Prostate gland (tissue), 2 donors: ENCODE results near the gene SH3PXD2A. TPM values are rescaled to one million over a fixed set of nuclear protein-coding genes. Genes with fewer than 3 reads are reported as not detected.

Source experiments
- DNase-seq: peaks from one replicate; pipeline ENCODE4 v3.0.0-alpha.2; 2019; ENCODE audit warnings: low spot score
- H3K27ac ChIP-seq, 2 donors: fragments of 200-600 bp; sonication (generic); 2 replicates each; pipeline ENCODE4 v1.5.1; 2017 to 2019
- H3K27me3 ChIP-seq: fragments of 200-600 bp; sonication (generic); replicated peaks from 2 replicates; pipeline ENCODE4 v1.5.1; 2019; ENCODE audit not compliant: insufficient read depth
- H3K36me3 ChIP-seq, 2 donors: fragments of 200-600 bp; sonication (generic); 1 replicate in 1 of 2; 2 replicates in 1 of 2; pipeline versions ENCODE4 v1.5.1 to v1.8.1; 2017 to 2019
- H3K4me1 ChIP-seq: fragments of 200-600 bp; sonication (generic); replicated peaks from 2 replicates; pipeline ENCODE4 v1.5.1; 2019
- H3K4me3 ChIP-seq, 2 donors: fragments of 200-600 bp; sonication (generic); 2 replicates each; pipeline ENCODE4 v1.5.1; 2017 to 2019
- H3K9me3 ChIP-seq: fragments of 200-600 bp; sonication (generic); 2 replicates; pipeline ENCODE4 v1.5.1; 2017
- POLR2A ChIP-seq: fragments of 450-650 bp; IDR thresholded peaks from one replicate; pipeline ENCODE4 v1.6.1; 2016; ENCODE audit warnings: antibody characterized with exemption, mild to moderate bottlenecking
- POLR2AphosphoS5 ChIP-seq: sonication (generic); formaldehyde crosslinking; IDR thresholded peaks from one replicate; pipeline ENCODE4 v1.6.1; 2017; ENCODE audit warnings: antibody characterized with exemption
- WGBS: methylation state at CpG from one replicate; pipeline ENCODE4 v1.1.5; 2018; 5-methylcytosine and 5-hydroxymethylcytosine counted together
- intact Hi-C: fragments of 100-400 bp; cut with DNase I; formaldehyde crosslinking; loops from one replicate; pipeline ENCODE4 v1.14.2; 2022
- total RNA-seq, 2 donors: library from RNA; depleted of rRNA; stranded (reverse); fragments of >200 nt; gene quantifications; one replicate each; pipeline ENCODE4 v1.1.0, GENCODE V29; 2016
- TF ChIP-seq, protein P1 (sequence below), 4 experiments: fragments of 200-600 bp in 2 of 4; fragments of 450-650 bp in 2 of 4; sonication (generic) in 2 of 4; IDR thresholded peaks; 1 replicate in 3 of 4; 2 replicates in 1 of 4; pipeline ENCODE4 v1.5.1; 2016 to 2019; ENCODE audit warnings: antibody characterized with exemption in 4 of 4, mild to moderate bottlenecking in 2 of 4, moderate library complexity in 2 of 4

SH3PXD2A gene
- total RNA-seq, 2 donors from 2014 or later = 14.2 to 26.4 TPM

DNA sequence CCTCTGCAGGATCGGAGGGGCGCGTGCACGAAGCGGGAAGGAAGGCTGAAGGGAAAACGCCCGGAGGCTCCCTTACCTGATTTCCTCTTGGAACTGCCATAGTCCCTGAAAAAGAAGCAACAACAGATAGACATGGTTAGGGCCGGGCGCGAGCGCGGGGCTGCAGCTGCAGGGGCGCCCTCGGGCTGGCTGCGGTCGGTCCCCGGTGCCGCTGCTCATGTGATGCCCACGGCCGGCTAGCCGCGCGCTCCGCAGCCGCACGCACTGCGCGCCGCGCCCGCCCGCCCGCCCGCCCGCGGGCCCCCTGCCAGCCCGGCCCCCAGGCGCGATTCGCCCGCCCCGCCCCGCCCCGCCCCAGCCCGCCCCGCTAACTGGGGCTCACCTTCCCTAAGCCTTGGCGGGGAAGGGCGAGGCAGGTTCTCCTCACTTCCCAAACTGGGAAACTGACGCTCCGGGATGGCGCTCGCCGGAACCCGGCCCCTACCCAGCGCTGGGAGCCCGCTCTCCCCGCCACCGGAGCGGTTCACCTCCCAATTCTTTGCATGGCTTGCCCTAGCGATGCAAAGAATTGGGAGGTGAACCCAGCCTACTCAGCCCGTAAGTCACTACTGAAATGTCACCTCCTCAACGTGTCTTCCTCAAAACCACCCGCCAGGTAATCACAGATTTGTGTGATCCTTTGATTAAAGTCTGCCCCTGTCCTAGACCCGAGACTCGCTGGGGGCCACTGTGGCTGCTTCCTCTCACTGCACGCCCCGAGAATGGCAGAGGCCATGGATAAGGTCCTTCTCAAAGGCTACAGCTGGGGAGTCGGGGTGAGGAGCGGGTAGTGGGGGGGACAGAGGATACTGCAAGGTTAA, 162.2 kb downstream of the SH3PXD2A start:
- Histone ChIP-seq H3K4me1 (no peaks in the 10 kb centered on the region), H3K27me3 (no peaks in the 10 kb centered on the region), H3K27ac (no peak overlapping the region), H3K36me3 (no peaks in the 10 kb centered on the region), H3K9me3 (no peaks in the 10 kb centered on the region), H3K4me3 (peak overlapping the region; percentile 14 to 28)
- intact Hi-C loops = no loop called here
- WGBS = 8% methylated on average over 34 of the region's 69 CpGs
- TF ChIP-seq POLR2AphosphoS5 = no peak
- DNase-seq = no peak

DNA sequence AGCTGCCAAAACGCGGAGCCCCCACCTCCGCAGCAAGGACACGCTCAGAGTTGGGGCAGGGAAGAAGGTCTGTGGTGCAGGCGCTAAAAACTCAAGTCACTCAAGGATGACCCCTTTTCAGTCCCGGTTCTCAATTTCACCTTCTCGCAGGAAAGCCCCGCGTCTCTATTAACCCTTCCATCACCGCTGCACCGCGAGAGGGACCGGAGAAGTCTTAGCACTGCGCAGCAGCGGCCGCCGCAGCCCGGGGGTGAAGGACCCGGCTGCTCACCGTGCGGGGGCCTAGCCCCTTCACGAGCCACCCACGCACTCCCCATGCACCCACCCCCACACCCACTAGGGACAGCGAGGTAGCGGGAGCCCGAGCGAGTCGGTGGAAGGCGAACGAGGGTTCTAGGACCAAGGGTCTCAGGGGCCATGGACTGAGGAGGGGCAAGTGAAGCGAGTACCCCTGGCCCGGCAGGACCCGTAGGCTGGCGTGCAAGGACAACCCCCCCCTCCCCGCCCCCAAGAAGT, 162.9 kb downstream of the SH3PXD2A start:
- DNase-seq = no peak
- no peaks in the 10 kb centered on the region for H3K4me1 ChIP-seq
- H3K9me3 ChIP-seq = no peaks in the 10 kb centered on the region
- no peak for TF ChIP-seq POLR2AphosphoS5
- no peak for TF ChIP-seq POLR2A
- TF ChIP-seq, protein P1, sequence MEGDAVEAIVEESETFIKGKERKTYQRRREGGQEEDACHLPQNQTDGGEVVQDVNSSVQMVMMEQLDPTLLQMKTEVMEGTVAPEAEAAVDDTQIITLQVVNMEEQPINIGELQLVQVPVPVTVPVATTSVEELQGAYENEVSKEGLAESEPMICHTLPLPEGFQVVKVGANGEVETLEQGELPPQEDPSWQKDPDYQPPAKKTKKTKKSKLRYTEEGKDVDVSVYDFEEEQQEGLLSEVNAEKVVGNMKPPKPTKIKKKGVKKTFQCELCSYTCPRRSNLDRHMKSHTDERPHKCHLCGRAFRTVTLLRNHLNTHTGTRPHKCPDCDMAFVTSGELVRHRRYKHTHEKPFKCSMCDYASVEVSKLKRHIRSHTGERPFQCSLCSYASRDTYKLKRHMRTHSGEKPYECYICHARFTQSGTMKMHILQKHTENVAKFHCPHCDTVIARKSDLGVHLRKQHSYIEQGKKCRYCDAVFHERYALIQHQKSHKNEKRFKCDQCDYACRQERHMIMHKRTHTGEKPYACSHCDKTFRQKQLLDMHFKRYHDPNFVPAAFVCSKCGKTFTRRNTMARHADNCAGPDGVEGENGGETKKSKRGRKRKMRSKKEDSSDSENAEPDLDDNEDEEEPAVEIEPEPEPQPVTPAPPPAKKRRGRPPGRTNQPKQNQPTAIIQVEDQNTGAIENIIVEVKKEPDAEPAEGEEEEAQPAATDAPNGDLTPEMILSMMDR (IDR thresholded peaks at IDR 0.05) = no peak
- no peak overlapping the region for H3K27ac ChIP-seq
- peak overlapping the region; percentile 2 to 28 for H3K4me3 ChIP-seq
- WGBS = 41% methylated on average over 33 of the region's 35 CpGs
- no peaks in the 10 kb centered on the region for H3K36me3 ChIP-seq
- intact Hi-C loops = no loop called here
- H3K27me3 ChIP-seq = no peaks in the 10 kb centered on the region

DNA sequence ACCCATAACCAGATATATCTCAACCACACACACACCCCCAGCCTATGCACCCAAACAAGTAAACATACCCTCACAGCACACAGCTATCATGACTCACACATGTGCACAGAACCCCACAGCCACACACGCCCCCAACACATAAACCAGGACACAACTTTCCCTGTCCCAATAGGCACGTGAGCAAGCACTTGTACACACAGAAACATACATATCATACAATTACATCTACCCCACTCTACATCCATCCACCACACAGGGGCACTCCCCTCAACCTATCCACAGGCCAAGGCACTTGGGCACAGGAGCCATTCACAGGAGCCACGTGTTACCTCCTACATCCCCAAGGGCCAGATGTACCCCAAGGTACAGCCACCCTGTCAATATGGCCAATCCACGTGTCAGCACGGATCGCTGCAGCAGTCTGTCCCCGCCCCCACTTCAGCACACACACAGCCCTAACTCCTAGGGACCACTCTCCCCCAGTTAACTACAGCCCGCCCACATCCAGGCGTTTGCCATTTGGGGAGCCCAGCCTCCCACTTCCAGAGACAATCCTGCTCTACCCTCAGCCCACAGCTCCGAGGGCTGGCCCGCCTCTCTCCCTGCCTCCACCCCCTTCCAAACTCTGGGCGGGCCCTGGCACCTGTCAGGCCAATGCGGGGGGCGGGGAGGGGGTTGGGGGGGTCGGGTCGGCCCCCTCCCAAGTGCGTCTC, 163.5 kb downstream of the SH3PXD2A start:
- no peak for DNase-seq
- Histone ChIP-seq H3K4me1 (no peaks in the 10 kb centered on the region), H3K9me3 (no peaks in the 10 kb centered on the region), H3K36me3 (no peaks in the 10 kb centered on the region), H3K4me3 (no peak overlapping the region), H3K27ac (no peak overlapping the region), H3K27me3 (no peaks in the 10 kb centered on the region)
- TF ChIP-seq, protein P1 (IDR thresholded peaks at IDR 0.05) = no peak
- no peak for TF ChIP-seq POLR2A
- no peak for TF ChIP-seq POLR2AphosphoS5
- intact Hi-C loops = no loop called here
- 63% methylated on average over 17 of the region's 17 CpGs for WGBS

DNA sequence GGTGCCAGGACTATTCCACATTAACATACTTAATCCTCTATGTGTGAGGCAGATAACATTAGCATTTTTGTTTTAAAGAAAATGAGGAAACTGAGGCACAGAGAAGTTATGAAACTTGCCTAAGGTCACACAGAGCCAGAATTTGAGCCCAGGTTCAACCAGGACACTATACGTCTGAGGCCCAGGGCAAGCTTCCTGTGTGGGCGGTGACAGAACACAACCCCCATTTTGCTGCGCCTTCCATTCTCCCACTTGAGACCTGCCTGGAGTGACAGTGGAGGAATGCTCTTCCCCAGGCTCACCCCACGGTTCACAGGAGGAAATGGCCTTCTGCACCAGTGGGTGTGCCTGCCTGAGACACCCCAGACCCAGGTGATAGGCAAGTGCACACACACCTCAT, 164.1 kb downstream of the SH3PXD2A start:
- Histone ChIP-seq H3K36me3 (no peaks in the 10 kb centered on the region), H3K4me3 (no peak overlapping the region), H3K27me3 (no peaks in the 10 kb centered on the region), H3K9me3 (no peaks in the 10 kb centered on the region), H3K27ac (no peak overlapping the region), H3K4me1 (no peaks in the 10 kb centered on the region)
- no peak for TF ChIP-seq POLR2A
- TF ChIP-seq POLR2AphosphoS5 = no peak
- TF ChIP-seq, protein P1 (IDR thresholded peaks at IDR 0.05) = no peak
- WGBS = 75% methylated on average over 4 of the region's 4 CpGs
- no peak for DNase-seq
- intact Hi-C loops = no loop called here

DNA sequence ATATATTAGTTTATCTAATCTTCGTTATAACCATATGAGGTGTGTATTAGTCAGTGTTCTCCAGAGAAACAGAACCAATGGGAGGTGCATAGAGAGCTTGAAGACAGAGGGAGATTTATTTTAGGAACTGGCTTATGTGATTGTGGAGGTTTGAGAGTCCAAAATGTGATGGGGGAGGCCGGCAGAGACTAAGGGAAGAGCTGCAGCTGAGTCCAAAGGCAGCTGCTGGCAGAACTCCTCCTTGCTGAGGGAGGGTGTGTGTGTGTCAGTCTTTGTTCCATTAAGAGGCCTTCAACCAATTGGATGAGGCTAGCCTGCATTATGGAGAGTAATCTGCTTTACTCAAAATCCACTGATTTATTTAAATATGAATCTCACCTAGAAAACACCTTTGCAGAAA, 165.1 kb downstream of the SH3PXD2A start:
- intact Hi-C loops = no loop called here

More for the DNA sequence above, 165.1 kb downstream of the SH3PXD2A start:
- Histone ChIP-seq H3K27ac (no peak overlapping the region), H3K4me3 (no peak overlapping the region), H3K4me1 (no peaks in the 10 kb centered on the region), H3K36me3 (no peaks in the 10 kb centered on the region), H3K27me3 (no peaks in the 10 kb centered on the region), H3K9me3 (no peaks in the 10 kb centered on the region)
- 77% methylated on average over 2 of the region's 2 CpGs for WGBS
- no peak for DNase-seq
- TF ChIP-seq POLR2AphosphoS5 = no peak
- TF ChIP-seq, protein P1 (IDR thresholded peaks at IDR 0.05) = no peak
- TF ChIP-seq POLR2A = no peak
